NCI-H1694 treated with DMSO at 0.1 percent for 48 hours (cell line): ENCODE measurements around the gene ABCA1.
"Not testable (repeated sequence)": the region's sequence is repeated elsewhere in the genome, so short reads cannot be mapped to it uniquely, and the experiment has no call there.

ENCODE experiments used
- DNase-seq: peaks from one replicate; lab custom pipeline; 2025; lab: John Stamatoyannopoulos, UW

The ABCA1 gene

GRCh38 chr9:104871961-104872527, 55.9 kb downstream of the ABCA1 start:
- no peak for DNase-seq

DNA sequence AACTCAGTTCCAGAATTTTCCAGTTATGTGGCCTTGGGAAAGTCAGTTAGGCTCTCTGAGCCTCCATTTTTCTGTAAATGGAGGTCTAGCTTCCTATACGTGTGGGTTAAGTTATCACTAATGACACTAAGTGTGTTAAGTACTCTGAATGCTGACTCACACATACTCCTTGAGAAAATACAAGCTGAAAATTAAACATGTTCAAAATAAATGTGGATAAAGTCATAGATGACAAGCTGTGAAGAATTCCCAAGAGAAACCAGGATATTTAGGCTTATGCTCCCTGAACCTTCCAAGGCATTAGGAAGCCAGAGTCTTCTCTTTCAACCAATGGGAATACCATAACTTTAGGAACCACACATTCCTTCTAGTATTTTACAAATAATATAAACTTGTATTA, 58.1 kb downstream of the ABCA1 start:
- no peak for DNase-seq

DNA sequence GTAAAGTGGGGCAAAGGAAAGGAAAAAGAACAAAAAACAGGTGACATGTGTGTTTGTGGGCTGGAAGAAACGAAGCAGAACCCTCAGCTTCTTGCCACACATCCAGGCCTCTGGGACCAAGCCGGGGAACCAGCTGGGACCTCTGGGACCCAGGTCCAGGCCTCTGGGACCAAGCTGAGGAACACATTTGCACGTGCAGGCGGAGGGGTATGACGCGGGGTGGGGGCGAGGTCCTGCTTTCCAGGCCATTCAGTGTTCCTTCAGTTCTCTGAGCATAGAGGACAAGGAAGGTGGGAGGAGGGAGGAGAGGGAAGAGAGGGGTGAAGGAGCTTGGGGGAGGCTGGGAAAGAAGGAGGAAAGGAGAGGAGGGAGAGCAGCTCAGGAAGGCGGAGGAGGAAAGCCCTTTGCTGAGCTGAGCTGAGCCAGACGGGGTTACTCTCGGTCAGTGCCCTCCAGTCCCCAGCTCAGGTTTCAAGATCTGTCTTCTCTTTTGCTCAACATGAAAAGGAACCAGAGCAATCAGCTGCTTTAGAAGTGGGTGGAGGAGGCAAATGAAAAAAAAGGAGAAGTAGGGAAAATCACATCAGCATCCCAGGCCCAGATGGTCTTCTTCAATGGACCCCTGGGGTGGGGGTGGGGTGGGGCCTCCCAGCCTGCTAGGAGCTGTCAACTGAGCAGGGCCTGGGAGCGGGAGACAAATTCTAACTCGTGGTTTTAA, 59.1 kb downstream of the ABCA1 start:
- DNase-seq: no peak

DNA sequence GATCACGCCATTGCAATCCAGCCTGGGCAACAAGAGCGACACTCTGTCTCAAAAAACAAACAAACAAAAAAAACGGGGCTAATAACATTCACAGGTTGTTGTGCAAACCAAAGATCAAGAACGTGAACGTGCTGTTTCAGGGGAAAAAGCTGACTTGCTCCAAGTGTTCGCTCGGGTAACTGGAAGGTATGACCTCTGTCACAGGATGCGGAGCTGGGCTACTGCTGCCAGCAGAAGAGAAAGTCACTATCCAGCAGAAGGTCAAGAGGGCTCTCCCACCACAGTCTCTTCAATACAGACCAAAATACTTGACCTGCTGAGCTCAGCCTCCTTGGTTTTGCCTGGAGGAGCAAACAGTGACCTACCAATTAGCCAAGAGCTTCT, 59.7 kb downstream of the ABCA1 start:
- DNase-seq: no peak

GRCh38 chr9:104866191-104866590, 61.8 kb downstream of the ABCA1 start:
- no peak for DNase-seq

DNA sequence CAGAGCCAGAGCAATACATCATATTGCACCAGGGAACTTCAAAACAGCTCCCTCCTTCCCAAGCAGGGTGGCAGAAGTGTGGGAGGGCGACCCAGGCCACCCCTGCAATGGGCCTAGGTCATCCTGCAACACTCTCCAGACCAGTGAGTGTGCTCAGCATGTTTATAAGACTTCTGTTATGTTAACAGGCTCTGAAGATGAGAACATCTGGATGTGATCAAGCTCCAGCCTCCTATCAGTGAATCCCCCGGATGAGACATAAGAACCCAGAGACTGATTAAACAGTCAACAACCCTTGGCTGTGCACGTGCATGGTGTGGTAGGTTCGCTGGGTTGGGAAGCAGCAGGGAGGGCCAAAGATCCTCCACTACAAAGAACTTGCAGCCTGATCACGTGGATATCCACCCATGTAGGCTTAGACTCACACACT, 63.3 kb downstream of the ABCA1 start:
- no peak for DNase-seq

- peak; percentile 81 for DNase-seq
These were observed 64.6 kb downstream of the ABCA1 start for GRCh38 chr9:104863180-104863883.

DNA sequence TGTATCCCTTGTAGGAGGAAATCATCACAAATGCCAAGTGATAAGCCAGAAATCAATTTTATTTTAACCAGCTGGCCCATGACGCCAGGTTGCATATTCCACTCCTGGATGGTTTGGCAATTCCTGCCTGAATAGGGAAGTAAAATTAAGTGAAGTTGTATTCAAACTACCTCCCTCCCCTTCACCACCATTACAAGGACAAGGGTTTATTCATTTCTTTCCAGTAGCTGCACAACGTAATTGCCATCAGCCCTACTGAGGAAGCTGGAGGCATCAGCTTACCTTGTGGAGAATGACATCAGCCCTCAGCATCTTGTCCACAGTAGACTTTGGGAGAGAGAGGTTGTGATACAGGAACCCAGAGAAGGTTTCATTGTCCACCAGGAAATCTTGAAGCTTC, 66.6 kb downstream of the ABCA1 start:
- DNase-seq: no peak

GRCh38 chr9:104860263-104860662, 67.7 kb downstream of the ABCA1 start:
- DNase-seq: no peak

DNA sequence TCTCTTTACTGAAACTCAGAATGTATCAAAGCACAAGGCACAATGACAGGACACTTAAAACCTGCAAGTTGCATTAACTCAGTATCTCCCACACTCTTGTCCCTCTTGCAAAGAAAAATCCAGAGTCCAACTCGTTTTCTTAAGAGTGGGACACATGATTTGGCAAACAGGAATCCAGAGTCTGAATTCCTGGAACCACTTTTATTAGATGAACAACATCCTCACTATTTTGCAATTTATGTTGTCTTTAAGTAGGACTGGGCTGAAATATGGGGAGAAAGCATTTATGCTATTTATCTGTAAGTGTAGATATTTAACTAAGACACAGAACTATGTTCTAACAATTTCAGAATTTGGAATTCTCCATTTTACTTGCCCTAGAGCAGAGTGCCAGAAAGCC, 69.1 kb downstream of the ABCA1 start:
- no peak for DNase-seq

GRCh38 chr9:104858271-104858670, 69.7 kb downstream of the ABCA1 start:
- no peak for DNase-seq

GRCh38 chr9:104856413-104856941, 71.5 kb downstream of the ABCA1 start:
- no peak for DNase-seq

DNA sequence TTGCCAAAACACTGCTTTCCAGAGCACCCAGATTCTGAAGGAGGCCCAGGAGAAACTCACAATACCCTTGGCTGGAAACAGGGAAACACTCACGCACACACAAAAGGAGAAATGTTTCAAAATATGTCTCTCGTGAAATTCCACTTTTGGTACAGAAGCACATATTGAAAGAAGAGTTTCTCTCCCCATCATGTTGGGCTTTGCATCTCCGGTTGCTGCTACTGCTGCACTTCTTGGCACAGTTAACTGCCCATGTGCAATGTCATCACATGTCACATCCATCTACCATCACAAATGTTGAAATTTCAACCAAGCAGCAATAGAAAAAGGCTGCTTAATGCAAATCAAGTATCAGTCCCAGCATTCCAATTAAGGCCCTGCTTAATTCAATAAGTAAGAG, 72.1 kb downstream of the ABCA1 start:
- DNase-seq: no peak

DNA sequence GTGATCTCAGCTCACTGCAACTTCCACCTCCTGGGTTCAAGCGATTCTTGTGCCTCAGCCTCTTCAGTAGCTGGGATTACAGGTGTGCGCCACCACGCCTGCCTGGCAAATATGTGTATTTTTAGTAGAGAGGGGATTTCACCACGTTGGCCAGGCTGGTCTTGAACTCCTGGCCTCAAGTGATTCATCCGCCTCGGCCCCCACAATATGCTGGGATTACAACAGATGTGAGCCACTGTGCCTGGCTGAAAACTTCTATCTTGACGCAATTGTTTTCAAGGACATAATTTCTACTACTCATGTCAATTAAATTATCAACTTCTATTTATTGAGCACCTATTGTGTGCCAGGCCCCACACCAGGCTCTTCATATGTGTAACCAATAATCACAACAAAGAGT, 72.7 kb downstream of the ABCA1 start:
- DNase-seq: not testable (repeated sequence)

GRCh38 chr9:104854613-104855012, 73.3 kb downstream of the ABCA1 start:
- no peak for DNase-seq

- no peak for DNase-seq
These were observed 74.3 kb downstream of the ABCA1 start for GRCh38 chr9:104853683-104854082.

DNA sequence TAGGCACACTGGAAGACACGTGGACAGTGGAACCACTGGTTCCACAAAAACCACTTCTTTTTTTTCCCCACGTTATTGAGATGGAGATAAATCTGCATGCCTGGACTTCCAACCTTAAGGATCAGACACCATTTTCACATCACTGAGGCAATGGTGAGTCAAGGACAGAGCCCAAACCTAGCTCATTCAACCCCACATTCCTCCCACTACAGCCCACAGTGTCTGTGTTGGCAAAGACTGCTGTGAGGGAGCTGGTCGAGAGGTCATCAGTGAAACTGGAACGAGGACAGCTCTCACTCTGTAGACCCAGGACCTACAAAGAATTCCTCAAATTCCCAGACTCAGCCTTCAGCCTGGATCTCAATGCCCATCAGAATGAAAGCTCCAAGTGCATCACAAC, 74.8 kb downstream of the ABCA1 start:
- DNase-seq: no peak

- no peak for DNase-seq
These were observed 76.4 kb downstream of the ABCA1 start for GRCh38 chr9:104851546-104851920.

DNA sequence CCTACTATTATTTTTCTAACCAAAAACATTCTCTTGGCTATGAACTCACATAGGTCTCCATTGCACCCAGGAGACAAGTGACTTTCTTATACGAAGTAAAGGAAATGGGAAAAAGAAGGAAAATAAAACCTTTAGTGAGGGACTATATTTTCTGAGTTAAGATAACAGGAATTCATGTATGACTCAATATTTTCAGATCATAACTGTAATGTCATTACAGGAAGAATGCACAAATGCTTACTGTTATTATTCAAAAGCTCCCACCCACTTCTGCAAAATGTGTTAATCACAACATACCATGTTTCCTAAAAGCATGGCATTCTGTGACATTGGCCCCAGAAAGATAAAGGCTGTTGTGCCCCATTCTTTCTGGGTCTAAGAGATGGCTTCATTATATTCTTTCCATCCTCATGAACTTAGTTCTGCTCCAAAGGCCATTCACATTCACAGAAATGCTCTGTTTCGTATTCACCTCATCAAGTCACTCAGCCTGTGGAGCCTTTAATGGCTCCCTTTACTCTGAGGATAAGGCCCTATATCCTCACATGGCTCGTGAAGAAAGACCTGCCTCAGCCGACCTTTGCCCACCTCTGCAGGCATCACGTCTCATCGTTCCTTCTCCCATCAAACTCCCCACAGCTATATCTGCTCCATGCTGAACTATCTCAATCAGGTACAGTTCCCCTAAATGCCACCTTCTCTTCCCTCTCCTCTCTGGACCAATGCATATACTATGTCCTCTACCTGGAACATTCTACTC, 77.0 kb downstream of the ABCA1 start:
- DNase-seq: no peak

DNA sequence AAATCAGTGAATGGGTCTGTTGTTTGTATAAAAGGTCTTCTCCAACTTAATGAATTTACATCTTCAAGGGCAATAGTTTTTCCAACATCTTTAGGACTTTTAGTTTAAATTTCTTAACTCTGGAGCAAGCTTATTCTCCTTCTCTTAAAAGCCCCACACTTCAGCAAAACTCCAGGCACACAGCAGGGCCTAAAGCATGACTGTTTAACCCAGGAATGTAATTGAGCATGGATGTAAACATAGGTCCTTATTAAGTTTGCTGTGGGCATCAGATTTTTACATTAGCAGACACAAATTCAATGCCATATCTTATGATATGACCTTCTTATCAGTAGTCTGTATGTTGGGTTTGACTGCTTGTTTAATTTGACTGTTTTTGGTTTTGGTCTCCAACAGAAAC, 78.9 kb downstream of the ABCA1 start:
- DNase-seq: no peak

GRCh38 chr9:104844710-104845109, 83.2 kb downstream of the ABCA1 start:
- no peak for DNase-seq

DNA sequence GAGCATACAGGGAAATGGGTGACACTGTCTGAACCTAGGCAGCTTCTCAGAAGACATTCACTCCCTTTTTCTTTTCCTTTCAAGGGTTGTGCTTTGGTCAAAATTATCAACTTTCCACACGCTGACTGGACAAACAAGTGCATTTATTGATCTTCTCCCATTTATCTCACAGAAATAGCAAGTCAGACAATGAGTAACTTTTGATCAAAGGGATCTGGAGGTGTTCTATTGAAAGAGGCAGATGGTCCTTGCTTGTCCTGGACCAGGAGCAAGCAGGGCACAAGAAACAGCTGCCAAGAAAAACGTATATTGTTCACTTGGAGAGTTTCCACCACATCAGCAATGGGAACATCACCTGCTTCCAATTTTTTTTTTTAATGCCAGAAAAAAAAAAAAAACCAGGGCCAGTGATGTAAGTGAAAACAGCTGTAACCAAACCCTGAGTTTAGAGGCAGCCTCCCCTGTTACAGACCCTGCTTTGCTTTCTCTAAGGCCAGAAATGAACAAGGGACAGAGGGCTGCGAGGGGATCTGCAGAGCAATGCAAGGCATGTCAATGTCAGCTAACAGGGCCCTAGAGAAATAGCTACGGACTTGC, 84.2 kb downstream of the ABCA1 start:
- no peak for DNase-seq
